IMR-90 (cell line): Measurements from ENCODE around the gene MRPL19. TPM values are rescaled to one million over a fixed set of nuclear protein-coding genes. Genes with fewer than 3 reads are reported as not detected.

Experiments
- ATAC-seq: fragments of 200-7000 bp; cut with Tn5 transposase; 2 replicates; pipeline ENCODE4 v1.9.1; 2020; ENCODE audit warnings: low read depth, mild to moderate bottlenecking, moderate library complexity
- BruUV-seq: library from RNA; stranded (reverse); fragments of 400-500 nt; replicated peaks from 2 replicates; lab custom pipeline; 2021; lab: Mats Ljungman, UMichigan
- CTCF ChIA-PET: fragments of 300-600 bp; formaldehyde crosslinking; extraction: SDS; loops from one replicate; lab custom pipeline; 2021; ENCODE audit warnings: antibody characterized with exemption; lab: Yijun Ruan, JAX
- POLR2A ChIA-PET: fragments of 300-600 bp; sonication (Branson Sonifier 250); formaldehyde crosslinking; loops from one replicate; lab custom pipeline; 2022; ENCODE audit warnings: antibody characterized with exemption; ENCODE audit not compliant: unreplicated experiment; lab: Charles Lee
- DNase-seq: peaks from one replicate; pipeline ENCODE4 v3.0.0; 2013
- H2AFZ ChIP-seq: replicated peaks from 2 replicates; pipeline ENCODE3; 2013; ENCODE audit warnings: low read length, mild to moderate bottlenecking; ENCODE audit not compliant: poor library complexity
- H2AK5ac ChIP-seq: 2 replicates; pipeline ENCODE4 v1.6.1; 2013; ENCODE audit warnings: low read depth, low read length, inconsistent platforms
- H2AK9ac ChIP-seq: replicated peaks from 2 replicates; pipeline ENCODE3; 2013; ENCODE audit warnings: mild to moderate bottlenecking, low read depth, low read length, moderate library complexity; ENCODE audit not compliant: poor library complexity
- H2BK120ac ChIP-seq: 2 replicates; pipeline ENCODE4 v1.6.1; 2013; ENCODE audit warnings: low read depth, low read length, inconsistent platforms
- H2BK15ac ChIP-seq: 3 replicates; pipeline ENCODE4 v1.6.1; 2013; ENCODE audit warnings: low read depth, low read length, inconsistent platforms
- H2BK20ac ChIP-seq: 2 replicates; pipeline ENCODE4 v1.6.1; 2013; ENCODE audit warnings: low read depth, mild to moderate bottlenecking, inconsistent platforms, low read length, moderate library complexity
- H2BK5ac ChIP-seq: 2 replicates; pipeline ENCODE4 v1.6.1; 2013; ENCODE audit warnings: mild to moderate bottlenecking, low read depth, low read length, inconsistent platforms; ENCODE audit not compliant: poor library complexity, severe bottlenecking
- H3K14ac ChIP-seq: replicated peaks from 2 replicates; pipeline ENCODE4 v1.6.1; 2013; ENCODE audit warnings: low read depth, low read length, inconsistent platforms
- H3K18ac ChIP-seq: 2 replicates; pipeline ENCODE4 v1.6.1; 2013; ENCODE audit warnings: low read depth, low read length, control low read depth
- H3K23ac ChIP-seq: 2 replicates; pipeline ENCODE4 v1.6.1; 2013; ENCODE audit warnings: low read depth, low read length, inconsistent platforms
- H3K27ac ChIP-seq: 2 replicates; pipeline ENCODE4 v1.5.1; 2013; ENCODE audit warnings: mild to moderate bottlenecking, control low read depth, low read length; ENCODE audit not compliant: insufficient read depth
- H3K27me3 ChIP-seq: 2 replicates; pipeline ENCODE4 v1.6.1; 2013; ENCODE audit warnings: low read length; ENCODE audit not compliant: control insufficient read depth, insufficient read depth
- H3K36me3 ChIP-seq: 2 replicates; pipeline ENCODE4 v1.6.1; 2013; ENCODE audit warnings: low read length, mixed read lengths; ENCODE audit not compliant: control insufficient read depth, insufficient read depth
- H3K4ac ChIP-seq: 2 replicates; pipeline ENCODE4 v1.6.1; 2013; ENCODE audit warnings: low read depth, low read length, inconsistent platforms
- H3K4me1 ChIP-seq: 2 replicates; pipeline ENCODE4 v1.6.1; 2013; ENCODE audit warnings: low read length, mixed read lengths; ENCODE audit not compliant: control insufficient read depth, insufficient read depth
- H3K4me2 ChIP-seq: 2 replicates; pipeline ENCODE4 v1.6.1; 2013; ENCODE audit warnings: low read depth, mild to moderate bottlenecking, control low read depth, low read length, moderate library complexity
- H3K4me3 ChIP-seq: 2 replicates; pipeline ENCODE4 v1.5.1; 2013; ENCODE audit warnings: low read depth, mild to moderate bottlenecking, control low read depth, low read length, moderate library complexity; ENCODE audit not compliant: insufficient read depth
- H3K56ac ChIP-seq: 2 replicates; pipeline ENCODE4 v1.6.1; 2013; ENCODE audit warnings: low read length, inconsistent platforms; ENCODE audit not compliant: insufficient read depth; ENCODE audit errors: extremely low read depth
- H3K79me1 ChIP-seq, 2 experiments: 2 replicates each; pipeline ENCODE4 v1.6.1; 2013; ENCODE audit warnings: low read length in 2 of 2, inconsistent platforms in 1 of 2, low read depth in 1 of 2
- H3K9ac ChIP-seq: 2 replicates; pipeline ENCODE4 v1.6.1; 2013; ENCODE audit warnings: low read depth, low read length, control low read depth
- H3K9me1 ChIP-seq: 2 replicates; pipeline ENCODE4 v1.6.1; 2013; ENCODE audit warnings: low read length, inconsistent platforms; ENCODE audit not compliant: insufficient read depth
- H3K9me3 ChIP-seq: 2 replicates; pipeline ENCODE4 v1.6.1; 2013; ENCODE audit warnings: low read length; ENCODE audit not compliant: control insufficient read depth, insufficient read depth
- H4K20me1 ChIP-seq: 2 replicates; pipeline ENCODE4 v1.6.1; 2013; ENCODE audit warnings: low read length, inconsistent platforms; ENCODE audit not compliant: insufficient read depth
- H4K5ac ChIP-seq: 2 replicates; pipeline ENCODE4 v1.6.1; 2013; ENCODE audit warnings: mild to moderate bottlenecking, low read depth, low read length, control low read depth
- H4K8ac ChIP-seq, 2 experiments: 2 replicates each; pipeline ENCODE4 v1.6.1; 2013; ENCODE audit warnings: low read depth in 2 of 2, low read length in 2 of 2, control low read depth in 1 of 2, inconsistent platforms in 1 of 2
- H4K91ac ChIP-seq: 2 replicates; pipeline ENCODE4 v1.6.1; 2013; ENCODE audit warnings: low read depth, low read length, inconsistent platforms; ENCODE audit not compliant: insufficient read depth
- MAFK ChIP-seq: IDR thresholded peaks from 2 replicates; pipeline ENCODE4 v1.6.1; 2012; ENCODE audit warnings: low read depth, low read length, improper control_type of control experiment
- RAD21 ChIP-seq: IDR thresholded peaks from 2 replicates; pipeline ENCODE4 v1.6.1; 2012; ENCODE audit warnings: low read length, improper control_type of control experiment
- RCOR1 ChIP-seq: IDR thresholded peaks from 2 replicates; pipeline ENCODE4 v1.6.1; 2012; ENCODE audit warnings: mild to moderate bottlenecking, low read length, improper control_type of control experiment; ENCODE audit not compliant: insufficient replicate concordance
- WGBS, 2 experiments: methylation state at CpG; one replicate each; pipeline versions ENCODE4 v1.1.5 to v1.1.7; 2013; ENCODE audit warnings: missing lambda C conversion rate in 2 of 2; ENCODE audit not compliant: insufficient read length in 1 of 2; ENCODE audit errors: extremely low coverage in 2 of 2; 5-methylcytosine and 5-hydroxymethylcytosine counted together
- dilution Hi-C: fragments of 300-500 bp; cut with HindIII; formaldehyde crosslinking; loops from one replicate; pipeline ENCODE4 v1.14.3; 2018; ENCODE audit warnings: low sequenced_read_pairs; ENCODE audit not compliant: unreplicated experiment
- in situ Hi-C: fragments of 300-500 bp; cut with MboI; formaldehyde crosslinking; loops from 3 replicates; pipeline ENCODE4 v1.14.3; 2019; ENCODE audit warnings: low sequenced_read_pairs, inconsistent platforms, mixed read lengths
- intact Hi-C: fragments of 100-400 bp; cut with micrococcal nuclease; formaldehyde crosslinking; loops from 2 replicates; pipeline ENCODE4 v1.10.0; 2022
- polyA plus RNA-seq, 3 experiments: library from polyadenylated mRNA; depleted of rRNA; stranded (reverse); fragments of >200 nt; gene quantifications; 2 replicates each; pipeline ENCODE4 v1.2.3, GENCODE V29; 2012; ENCODE audit warnings: low replicate concordance in 1 of 3
- total RNA-seq: library from RNA; depleted of rRNA; stranded (reverse); fragments of >200 nt; gene quantifications from 2 replicates; pipeline ENCODE4 v1.2.3, GENCODE V29; 2012
- TF ChIP-seq, protein P1 (sequence below): conservative IDR thresholded peaks from 2 replicates; pipeline ENCODE4 v1.5.1; 2012; ENCODE audit warnings: mild to moderate bottlenecking, low read depth, low read length, improper control_type of control experiment

The MRPL19 gene
- total and polyA plus RNA-seq, 2 of the 4 experiments (the other 2 are of a cell fraction) = 24.8 to 28.5 TPM

DNA sequence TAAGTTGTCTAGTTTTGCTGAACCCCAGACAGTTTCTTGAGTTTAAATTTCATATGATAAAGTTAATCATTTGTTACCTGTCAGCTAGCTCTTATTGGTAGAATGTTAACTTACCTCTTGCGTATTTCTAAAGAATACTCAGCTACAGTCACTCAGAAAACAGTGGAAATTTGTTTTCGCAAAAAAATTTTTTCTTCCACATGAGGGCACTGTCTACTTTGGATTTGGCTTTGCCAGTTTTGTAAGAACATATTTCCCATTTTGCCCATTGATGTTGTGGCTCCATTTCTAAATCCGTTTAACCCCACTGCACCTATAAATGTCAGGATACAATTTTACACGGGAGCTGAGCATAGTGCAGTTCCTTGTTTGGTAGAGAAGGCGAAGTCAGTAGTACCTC is 83.3 kb downstream of the MRPL19 start:
- H3K4me2 ChIP-seq = no peak overlapping the region
- dilution Hi-C loops (no loop called here), intact Hi-C loops (loop anchor here (5.0 kb wide), 1 partner anchor 867 kb away; no protein-coding TSS in a partner anchor), in situ Hi-C loops (no loop called here)
- no peak overlapping the region for H3K4me3 ChIP-seq
- no peak overlapping the region for H3K27ac ChIP-seq
- no peak overlapping the region for H4K8ac ChIP-seq
- H3K18ac ChIP-seq = no peak overlapping the region
- H3K27me3 ChIP-seq = peaks cover 10% of the 10 kb centered on the region
- TF ChIP-seq RAD21 = peak; percentile 34
- TF ChIP-seq, protein P1, sequence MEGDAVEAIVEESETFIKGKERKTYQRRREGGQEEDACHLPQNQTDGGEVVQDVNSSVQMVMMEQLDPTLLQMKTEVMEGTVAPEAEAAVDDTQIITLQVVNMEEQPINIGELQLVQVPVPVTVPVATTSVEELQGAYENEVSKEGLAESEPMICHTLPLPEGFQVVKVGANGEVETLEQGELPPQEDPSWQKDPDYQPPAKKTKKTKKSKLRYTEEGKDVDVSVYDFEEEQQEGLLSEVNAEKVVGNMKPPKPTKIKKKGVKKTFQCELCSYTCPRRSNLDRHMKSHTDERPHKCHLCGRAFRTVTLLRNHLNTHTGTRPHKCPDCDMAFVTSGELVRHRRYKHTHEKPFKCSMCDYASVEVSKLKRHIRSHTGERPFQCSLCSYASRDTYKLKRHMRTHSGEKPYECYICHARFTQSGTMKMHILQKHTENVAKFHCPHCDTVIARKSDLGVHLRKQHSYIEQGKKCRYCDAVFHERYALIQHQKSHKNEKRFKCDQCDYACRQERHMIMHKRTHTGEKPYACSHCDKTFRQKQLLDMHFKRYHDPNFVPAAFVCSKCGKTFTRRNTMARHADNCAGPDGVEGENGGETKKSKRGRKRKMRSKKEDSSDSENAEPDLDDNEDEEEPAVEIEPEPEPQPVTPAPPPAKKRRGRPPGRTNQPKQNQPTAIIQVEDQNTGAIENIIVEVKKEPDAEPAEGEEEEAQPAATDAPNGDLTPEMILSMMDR = peak; percentile 31
- TF ChIP-seq RCOR1 = no peak
- no peak for TF ChIP-seq MAFK
- H2BK15ac ChIP-seq = no peak overlapping the region
- H3K23ac ChIP-seq = no peak overlapping the region
- no peak overlapping the region for H2AFZ ChIP-seq
- no peak overlapping the region for H3K56ac ChIP-seq
- H3K14ac ChIP-seq = no peak overlapping the region
- H2AK5ac ChIP-seq = no peak overlapping the region
- DNase-seq (no peak), ATAC-seq (no peak; the same call in 1 of the 2 replicates)
- H3K4ac ChIP-seq = no peak overlapping the region
- no peak overlapping the region for H4K91ac ChIP-seq
- no CpG with 5 or more reads among the region's 5 CpGs for WGBS, 2 experiments
- H3K36me3 ChIP-seq = no peaks in the 10 kb centered on the region
- H4K5ac ChIP-seq = no peak overlapping the region
- no peaks in the 10 kb centered on the region for H3K4me1 ChIP-seq
- no peaks in the 10 kb centered on the region for H4K20me1 ChIP-seq
- no peaks in the 10 kb centered on the region for H3K79me1 ChIP-seq
- BruUV-seq = no TSS peak
- POLR2A ChIA-PET = no interaction called here
- no peaks in the 10 kb centered on the region for H3K9me3 ChIP-seq
- H2BK5ac ChIP-seq = no peak overlapping the region
- CTCF ChIA-PET = interaction anchor here (1.3 to 1.9 kb wide), 2 partner anchors 8 to 19 kb away, joined by 4 to 6 read pairs; no protein-coding TSS in a partner anchor
- no peak overlapping the region for H2AK9ac ChIP-seq
- no peak overlapping the region for H3K9ac ChIP-seq
- no peak overlapping the region for H2BK20ac ChIP-seq
- H2BK120ac ChIP-seq = no peak overlapping the region
- no peaks in the 10 kb centered on the region for H3K9me1 ChIP-seq
